A673 (cell line): ENCODE measurements around the gene CIROP. TPM values are rescaled to one million over a fixed set of nuclear protein-coding genes. Genes with fewer than 3 reads are reported as not detected.

ENCODE experiments used
- BruUV-seq: library from RNA; stranded (reverse); fragments of 400-500 nt; replicated peaks from 2 replicates; lab custom pipeline; 2021; lab: Mats Ljungman, UMichigan
- CTCF ChIA-PET: fragments of 300-600 bp; sonication (Branson Sonifier 250); formaldehyde crosslinking; loops from one replicate; lab custom pipeline; 2022; ENCODE audit warnings: antibody characterized with exemption; lab: Charles Lee
- POLR2A ChIA-PET: fragments of 300-600 bp; sonication (Branson Sonifier 250); formaldehyde crosslinking; loops from one replicate; lab custom pipeline; 2022; ENCODE audit warnings: antibody characterized with exemption; ENCODE audit not compliant: low non-redundant PET; lab: Charles Lee
- DNase-seq: peaks from one replicate; pipeline ENCODE4 v3.0.0-alpha.2; 2015; ENCODE audit warnings: low spot score
- H3K27ac ChIP-seq: fragments of 200-600 bp; sonication (generic); 2 replicates; pipeline ENCODE4 v1.5.1; 2016; ENCODE audit warnings: mixed run types, low read depth, mild to moderate bottlenecking, mixed read lengths, antibody characterized with exemption, low read length; ENCODE audit not compliant: poor library complexity, severe bottlenecking
- H3K27me3 ChIP-seq: fragments of 200-600 bp; sonication (generic); replicated peaks from 2 replicates; pipeline ENCODE4 v1.6.1; 2017; ENCODE audit warnings: mixed run types, low read depth, mild to moderate bottlenecking, mixed read lengths, antibody characterized with exemption, low read length; ENCODE audit not compliant: insufficient read depth, poor library complexity
- H3K36me3 ChIP-seq: fragments of 200-600 bp; sonication (generic); 2 replicates; pipeline ENCODE4 v1.6.1; 2016; ENCODE audit warnings: mixed run types, mild to moderate bottlenecking, mixed read lengths, antibody characterized with exemption, low read length; ENCODE audit not compliant: insufficient read depth, poor library complexity, severe bottlenecking
- H3K4me1 ChIP-seq: fragments of 200-600 bp; sonication (generic); 2 replicates; pipeline ENCODE4 v1.6.1; 2017; ENCODE audit warnings: mixed run types, mild to moderate bottlenecking, mixed read lengths, antibody characterized with exemption, low read length; ENCODE audit not compliant: insufficient read depth, poor library complexity, severe bottlenecking
- H3K4me3 ChIP-seq: fragments of 200-600 bp; sonication (generic); 2 replicates; pipeline ENCODE4 v1.5.1; 2016; ENCODE audit warnings: low read depth, mixed run types, mild to moderate bottlenecking, mixed read lengths, low read length; ENCODE audit not compliant: poor library complexity, severe bottlenecking
- H3K9me3 ChIP-seq: fragments of 200-600 bp; sonication (generic); 2 replicates; pipeline ENCODE4 v1.6.1; 2016; ENCODE audit warnings: mixed run types, low read depth, mild to moderate bottlenecking, mixed read lengths, antibody characterized with exemption, low read length; ENCODE audit not compliant: poor library complexity, severe bottlenecking
- CTCF ChIP-seq: fragments of 300-800, 200-600 bp; sonication (generic); conservative IDR thresholded peaks from 2 replicates; pipeline ENCODE4 v1.5.1; 2017; ENCODE audit warnings: low read depth, mild to moderate bottlenecking, antibody characterized with exemption, low read length, moderate library complexity, mixed read lengths
- EZH2 ChIP-seq: fragments of 200-600 bp; sonication (generic); IDR thresholded peaks from 2 replicates; pipeline ENCODE4 v1.6.1; 2017; ENCODE audit warnings: borderline replicate concordance, low read depth, mild to moderate bottlenecking, mixed read lengths, antibody characterized with exemption, low read length; ENCODE audit not compliant: poor library complexity, severe bottlenecking
- intact Hi-C: fragments of 100-400 bp; cut with micrococcal nuclease; formaldehyde crosslinking; loops from one replicate; pipeline ENCODE4 v1.10.0; 2022; ENCODE audit not compliant: unreplicated experiment
- total RNA-seq: library from RNA; stranded (reverse); gene quantifications from 2 replicates; pipeline ENCODE4 v1.2.3, GENCODE V29; 2021

Gene CIROP
- total RNA-seq, 1 experiment from 2014 or later, result not detected

- Histone ChIP-seq H3K27ac (no peak overlapping the region), H3K27me3 (no peaks in the 10 kb centered on the region), H3K4me3 (no peak overlapping the region), H3K9me3 (no peaks in the 10 kb centered on the region), H3K4me1 (peaks cover 28% of the 10 kb centered on the region), H3K36me3 (no peaks in the 10 kb centered on the region)
- ChIA-PET POLR2A (interaction anchor here (0.6 kb wide), 1 partner anchor 54 kb away, joined by 3 read pairs; no protein-coding TSS in a partner anchor), CTCF (no interaction called here)
- intact Hi-C loops, result loop anchor here (10.0 kb wide), 1 partner anchor 169 kb away; no protein-coding TSS in a partner anchor
- DNase-seq, result no peak
- TF ChIP-seq CTCF, result no peak
- TF ChIP-seq EZH2, result no peak
- no TSS peak for BruUV-seq
Measured at GRCh38 chr14:23125933-23126524, 21.2 kb upstream of the CIROP start.

GRCh38 chr14:23125011-23125410, 20.2 kb upstream of the CIROP start:
- ChIA-PET POLR2A (interaction anchor here (0.6 kb wide), 1 partner anchor 58 kb away, joined by 11 read pairs; no protein-coding TSS in a partner anchor), CTCF (no interaction called here)
- H3K27me3 ChIP-seq, result no peaks in the 10 kb centered on the region

DNA sequence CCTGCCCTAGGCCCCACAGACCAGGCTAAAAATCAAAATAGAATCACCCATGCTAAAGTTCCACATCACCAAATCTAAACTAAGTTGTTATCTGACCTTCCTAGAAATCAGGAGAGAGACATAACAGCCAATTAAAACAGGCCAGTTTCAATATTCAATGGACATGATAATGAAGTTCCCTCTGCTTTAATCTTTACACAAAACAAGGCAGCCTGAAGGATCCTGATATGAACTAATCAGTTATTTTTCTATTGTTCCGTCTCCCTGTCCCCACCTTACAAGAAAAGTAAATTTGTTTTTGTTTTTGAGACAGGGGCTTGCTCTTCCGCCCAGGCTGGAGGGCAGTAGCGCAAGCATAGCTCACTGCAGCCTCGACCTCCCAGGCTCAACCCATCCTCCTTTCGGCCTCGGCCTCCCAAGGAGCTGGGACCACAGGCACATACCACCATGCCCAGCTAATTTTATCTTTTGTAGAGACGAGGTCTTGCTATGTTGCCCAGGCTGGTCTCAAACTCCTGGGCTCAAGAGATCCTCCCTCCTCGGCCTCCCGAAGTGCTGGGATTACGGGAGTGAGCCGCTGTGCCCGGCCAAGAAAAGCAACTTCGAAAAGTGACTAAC, 19.7 kb upstream of the CIROP start:
- BruUV-seq, result no TSS peak
- CTCF ChIA-PET, result no interaction called here
- Histone ChIP-seq H3K4me3 (no peak overlapping the region), H3K36me3 (no peaks in the 10 kb centered on the region), H3K27me3 (no peaks in the 10 kb centered on the region), H3K4me1 (peaks cover 29% of the 10 kb centered on the region), H3K9me3 (no peaks in the 10 kb centered on the region), H3K27ac (no peak overlapping the region)
- DNase-seq, result no peak
- POLR2A ChIA-PET, result interaction anchor here (0.6 kb wide), 1 partner anchor 58 kb away, joined by 11 read pairs; no protein-coding TSS in a partner anchor
- TF ChIP-seq EZH2 (no peak), CTCF (no peak)
- intact Hi-C loops, result loop anchor here (10.0 kb wide), 1 partner anchor 170 kb away; no protein-coding TSS in a partner anchor

More at GRCh38 chr14:23125011-23125410, 20.2 kb upstream of the CIROP start:
- no peaks in the 10 kb centered on the region for H3K9me3 ChIP-seq
- no peak overlapping the region for H3K27ac ChIP-seq
- H3K4me3 ChIP-seq, result no peak overlapping the region
- no TSS peak for BruUV-seq
- intact Hi-C loops, result loop anchor here (10.0 kb wide), 1 partner anchor 170 kb away; no protein-coding TSS in a partner anchor
- no peak for DNase-seq
- no peaks in the 10 kb centered on the region for H3K36me3 ChIP-seq
- peaks cover 29% of the 10 kb centered on the region for H3K4me1 ChIP-seq
- TF ChIP-seq EZH2 (no peak), CTCF (no peak)
